HEK293 (cell line): ENCODE results near the gene LHFPL3.

Experiments used
- CTCF ChIA-PET: fragments of 350-600 bp; formaldehyde crosslinking; extraction: SDS; loops from one replicate; lab custom pipeline; 2021; ENCODE audit warnings: antibody characterized with exemption; lab: Yijun Ruan, JAX
- POLR2A ChIA-PET: fragments of 300-600 bp; formaldehyde crosslinking; extraction: SDS; loops from one replicate; lab custom pipeline; 2020; ENCODE audit warnings: antibody characterized with exemption, inconsistent platforms; lab: Yijun Ruan, JAX
- H3K27ac ChIP-seq: fragments of 200-500 bp; sonication (Bioruptor generic); 2 replicates; pipeline ENCODE4 v1.5.1; 2014; ENCODE audit warnings: low read depth, low read length, control low read depth, inconsistent platforms; ENCODE audit errors: extremely low read depth
- H3K36me3 ChIP-seq, 2 experiments: fragments of 200-500 bp in 1 of 2; sonication (Bioruptor generic) in 1 of 2; 1 replicate in 1 of 2; 2 replicates in 1 of 2; pipeline ENCODE4 v1.5.1; 2014 to 2017; ENCODE audit warnings: inconsistent platforms in 2 of 2, low read length in 2 of 2; ENCODE audit not compliant: control insufficient read depth in 2 of 2, insufficient read depth in 1 of 2
- H3K4me1 ChIP-seq: fragments of 200-500 bp; sonication (Bioruptor generic); 2 replicates; pipeline ENCODE4 v1.5.1; 2014; ENCODE audit warnings: mild to moderate bottlenecking, low read length, inconsistent platforms; ENCODE audit not compliant: control insufficient read depth, insufficient read depth
- H3K4me3 ChIP-seq: 2 replicates; pipeline ENCODE4 v1.5.1; 2011; ENCODE audit warnings: low read depth, mild to moderate bottlenecking, control low read depth, low read length, moderate library complexity
- H3K9me3 ChIP-seq: fragments of 200-500 bp; sonication (Bioruptor generic); 2 replicates; pipeline ENCODE4 v1.5.1; 2014; ENCODE audit warnings: low read depth, low read length, inconsistent platforms; ENCODE audit not compliant: control insufficient read depth, insufficient read depth
- HOXC10 ChIP-seq: sonication (generic); formaldehyde crosslinking; IDR thresholded peaks from 2 replicates; pipeline ENCODE4 v1.8.1; 2023; ENCODE audit warnings: mild to moderate bottlenecking, missing genetic modification reagents
- IKZF3 ChIP-seq: fragments of 450-650 bp; IDR thresholded peaks from 2 replicates; pipeline ENCODE4 v1.5.0; 2018; ENCODE audit warnings: missing biosample characterization, mild to moderate bottlenecking, missing genetic modification characterization, moderate library complexity
- KLF8 ChIP-seq: fragments of 450-650 bp; formaldehyde crosslinking; IDR thresholded peaks from 2 replicates; pipeline ENCODE4 v1.5.1; 2016; ENCODE audit warnings: missing biosample characterization, missing genetic modification characterization
- ZBTB48 ChIP-seq: fragments of 450-650 bp; formaldehyde crosslinking; IDR thresholded peaks from 2 replicates; pipeline ENCODE4 v1.5.1; 2016; ENCODE audit warnings: missing biosample characterization, missing genetic modification characterization
- ZEB2 ChIP-seq: fragments of 450-650 bp; formaldehyde crosslinking; IDR thresholded peaks from 2 replicates; pipeline ENCODE4 v1.5.1; 2016; ENCODE audit warnings: missing biosample characterization, missing genetic modification characterization
- ZIC2 ChIP-seq: fragments of 450-650 bp; formaldehyde crosslinking; IDR thresholded peaks from 2 replicates; pipeline ENCODE4 v1.5.1; 2016; ENCODE audit warnings: missing biosample characterization, missing genetic modification characterization
- ZNF157 ChIP-seq: fragments of 450-650 bp; formaldehyde crosslinking; IDR thresholded peaks from 2 replicates; pipeline ENCODE4 v1.5.1; 2016; ENCODE audit warnings: missing biosample characterization, missing genetic modification characterization
- ZNF341 ChIP-seq: fragments of 450-650 bp; formaldehyde crosslinking; IDR thresholded peaks from 2 replicates; pipeline ENCODE4; 2016; ENCODE audit warnings: low read depth, missing biosample characterization, missing genetic modification characterization
- ZNF423 ChIP-seq: fragments of 450-650 bp; formaldehyde crosslinking; IDR thresholded peaks from 2 replicates; pipeline ENCODE4 v1.5.1; 2016; ENCODE audit warnings: missing biosample characterization, missing genetic modification characterization
- ZNF501 ChIP-seq: fragments of 450-650 bp; formaldehyde crosslinking; IDR thresholded peaks from 2 replicates; pipeline ENCODE4 v1.5.1; 2016; ENCODE audit warnings: missing biosample characterization, missing genetic modification characterization
- ZNF514 ChIP-seq: fragments of 450-650 bp; formaldehyde crosslinking; IDR thresholded peaks from 2 replicates; pipeline ENCODE4 v1.5.1; 2016; ENCODE audit warnings: missing biosample characterization, missing genetic modification characterization
- ZNF521 ChIP-seq: fragments of 450-650 bp; formaldehyde crosslinking; IDR thresholded peaks from 2 replicates; pipeline ENCODE4 v1.5.1; 2017; ENCODE audit warnings: missing biosample characterization, mild to moderate bottlenecking, missing genetic modification characterization
- ZNF549 ChIP-seq: fragments of 450-650 bp; IDR thresholded peaks from 2 replicates; pipeline ENCODE4 v1.5.1; 2018; ENCODE audit warnings: missing biosample characterization, missing genetic modification characterization, mild to moderate bottlenecking, inconsistent platforms, moderate library complexity
- ZNF585B ChIP-seq: fragments of 450-650 bp; formaldehyde crosslinking; IDR thresholded peaks from 2 replicates; pipeline ENCODE4 v1.5.1; 2016; ENCODE audit warnings: missing biosample characterization, missing genetic modification characterization
- ZNF623 ChIP-seq: fragments of 450-650 bp; formaldehyde crosslinking; IDR thresholded peaks from 2 replicates; pipeline ENCODE4 v1.5.1; 2016; ENCODE audit warnings: missing biosample characterization, missing genetic modification characterization
- ZNF670 ChIP-seq: fragments of 450-650 bp; formaldehyde crosslinking; IDR thresholded peaks from 2 replicates; pipeline ENCODE4 v1.5.1; 2016; ENCODE audit warnings: missing biosample characterization, missing genetic modification characterization, low read depth
- ZNF768 ChIP-seq: fragments of 450-650 bp; formaldehyde crosslinking; IDR thresholded peaks from 2 replicates; pipeline ENCODE4 v1.5.1; 2018; ENCODE audit warnings: missing biosample characterization, mild to moderate bottlenecking, missing genetic modification characterization
- ZNF830 ChIP-seq: fragments of 450-650 bp; IDR thresholded peaks from 2 replicates; pipeline ENCODE4 v1.5.0; 2018; ENCODE audit warnings: missing biosample characterization, missing genetic modification characterization, low read depth, mild to moderate bottlenecking, moderate library complexity
- TF ChIP-seq, protein P1 (sequence below): fragments of 450-650 bp; formaldehyde crosslinking; conservative IDR thresholded peaks from 2 replicates; pipeline ENCODE4 v1.5.1; 2016; ENCODE audit warnings: low read depth, missing biosample characterization, missing genetic modification characterization
- TF ChIP-seq, protein P2 (sequence below): fragments of 450-650 bp; formaldehyde crosslinking; conservative IDR thresholded peaks from 2 replicates; pipeline ENCODE4 v1.5.1; 2016; ENCODE audit warnings: low read depth, missing biosample characterization, missing genetic modification characterization

LHFPL3 gene

DNA sequence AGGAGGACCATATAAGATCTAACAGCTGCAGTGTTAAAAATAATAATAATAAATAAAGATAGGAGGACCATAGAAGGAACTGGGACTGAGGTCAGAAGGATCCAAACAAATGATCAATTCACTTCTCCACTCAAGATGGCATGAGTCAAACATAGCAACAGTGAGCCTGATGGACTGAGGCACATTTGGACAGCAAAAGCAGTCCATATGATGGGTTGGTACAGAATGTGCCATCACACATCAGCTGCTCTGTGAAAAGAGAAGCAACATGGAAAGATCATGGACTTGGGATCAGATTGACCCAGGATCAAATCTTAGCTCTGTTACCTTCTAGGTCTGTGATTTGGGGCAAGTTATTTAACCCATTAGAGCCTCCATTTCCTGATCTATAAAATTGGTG is 496.7 kb downstream of the LHFPL3 start:
- no peaks in the 10 kb centered on the region for H3K36me3 ChIP-seq
- H3K9me3 ChIP-seq = no peaks in the 10 kb centered on the region
- TF ChIP-seq ZEB2 (tag by site-specific recombination) (no peak), KLF8 (tag by site-specific recombination) (no peak), IKZF3 (no peak), ZNF341 (tag by site-specific recombination) (no peak), ZNF423 (tag by site-specific recombination) (no peak), ZIC2 (tag by site-specific recombination) (no peak), ZNF501 (no peak), ZBTB48 (no peak), HOXC10 (CRISPR knock-in tag) (no peak), ZNF768 (tag by site-specific recombination) (no peak), ZNF585B (tag by site-specific recombination) (no peak), ZNF157 (tag by site-specific recombination) (no peak), ZNF623 (tag by site-specific recombination) (no peak), ZNF514 (tag by site-specific recombination) (no peak), ZNF521 (tag by site-specific recombination) (no peak), ZNF670 (tag by site-specific recombination) (no peak), ZNF549 (tag by site-specific recombination) (no peak), ZNF830 (tag by site-specific recombination) (no peak)
- TF ChIP-seq, protein P1, sequence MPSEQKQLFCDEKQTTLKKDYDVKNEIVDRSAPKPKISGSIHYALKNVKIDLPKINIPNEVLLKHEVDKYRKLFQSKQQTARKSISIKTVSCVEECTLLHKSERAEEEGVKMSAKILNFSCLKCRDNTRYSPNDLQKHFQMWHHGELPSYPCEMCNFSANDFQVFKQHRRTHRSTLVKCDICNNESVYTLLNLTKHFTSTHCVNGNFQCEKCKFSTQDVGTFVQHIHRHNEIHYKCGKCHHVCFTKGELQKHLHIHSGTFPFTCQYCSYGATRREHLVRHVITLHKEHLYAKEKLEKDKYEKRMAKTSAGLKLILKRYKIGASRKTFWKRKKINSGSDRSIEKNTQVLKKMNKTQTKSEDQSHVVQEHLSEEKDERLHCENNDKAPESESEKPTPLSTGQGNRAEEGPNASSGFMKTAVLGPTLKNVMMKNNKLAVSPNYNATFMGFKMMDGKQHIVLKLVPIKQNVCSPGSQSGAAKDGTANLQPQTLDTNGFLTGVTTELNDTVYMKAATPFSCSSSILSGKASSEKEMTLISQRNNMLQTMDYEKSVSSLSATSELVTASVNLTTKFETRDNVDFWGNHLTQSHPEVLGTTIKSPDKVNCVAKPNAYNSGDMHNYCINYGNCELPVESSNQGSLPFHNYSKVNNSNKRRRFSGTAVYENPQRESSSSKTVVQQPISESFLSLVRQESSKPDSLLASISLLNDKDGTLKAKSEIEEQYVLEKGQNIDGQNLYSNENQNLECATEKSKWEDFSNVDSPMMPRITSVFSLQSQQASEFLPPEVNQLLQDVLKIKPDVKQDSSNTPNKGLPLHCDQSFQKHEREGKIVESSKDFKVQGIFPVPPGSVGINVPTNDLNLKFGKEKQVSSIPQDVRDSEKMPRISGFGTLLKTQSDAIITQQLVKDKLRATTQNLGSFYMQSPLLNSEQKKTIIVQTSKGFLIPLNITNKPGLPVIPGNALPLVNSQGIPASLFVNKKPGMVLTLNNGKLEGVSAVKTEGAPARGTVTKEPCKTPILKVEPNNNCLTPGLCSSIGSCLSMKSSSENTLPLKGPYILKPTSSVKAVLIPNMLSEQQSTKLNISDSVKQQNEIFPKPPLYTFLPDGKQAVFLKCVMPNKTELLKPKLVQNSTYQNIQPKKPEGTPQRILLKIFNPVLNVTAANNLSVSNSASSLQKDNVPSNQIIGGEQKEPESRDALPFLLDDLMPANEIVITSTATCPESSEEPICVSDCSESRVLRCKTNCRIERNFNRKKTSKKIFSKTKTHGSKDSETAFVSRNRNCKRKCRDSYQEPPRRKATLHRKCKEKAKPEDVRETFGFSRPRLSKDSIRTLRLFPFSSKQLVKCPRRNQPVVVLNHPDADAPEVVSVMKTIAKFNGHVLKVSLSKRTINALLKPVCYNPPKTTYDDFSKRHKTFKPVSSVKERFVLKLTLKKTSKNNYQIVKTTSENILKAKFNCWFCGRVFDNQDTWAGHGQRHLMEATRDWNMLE (tag by site-specific recombination) = no peak
- TF ChIP-seq, protein P2, sequence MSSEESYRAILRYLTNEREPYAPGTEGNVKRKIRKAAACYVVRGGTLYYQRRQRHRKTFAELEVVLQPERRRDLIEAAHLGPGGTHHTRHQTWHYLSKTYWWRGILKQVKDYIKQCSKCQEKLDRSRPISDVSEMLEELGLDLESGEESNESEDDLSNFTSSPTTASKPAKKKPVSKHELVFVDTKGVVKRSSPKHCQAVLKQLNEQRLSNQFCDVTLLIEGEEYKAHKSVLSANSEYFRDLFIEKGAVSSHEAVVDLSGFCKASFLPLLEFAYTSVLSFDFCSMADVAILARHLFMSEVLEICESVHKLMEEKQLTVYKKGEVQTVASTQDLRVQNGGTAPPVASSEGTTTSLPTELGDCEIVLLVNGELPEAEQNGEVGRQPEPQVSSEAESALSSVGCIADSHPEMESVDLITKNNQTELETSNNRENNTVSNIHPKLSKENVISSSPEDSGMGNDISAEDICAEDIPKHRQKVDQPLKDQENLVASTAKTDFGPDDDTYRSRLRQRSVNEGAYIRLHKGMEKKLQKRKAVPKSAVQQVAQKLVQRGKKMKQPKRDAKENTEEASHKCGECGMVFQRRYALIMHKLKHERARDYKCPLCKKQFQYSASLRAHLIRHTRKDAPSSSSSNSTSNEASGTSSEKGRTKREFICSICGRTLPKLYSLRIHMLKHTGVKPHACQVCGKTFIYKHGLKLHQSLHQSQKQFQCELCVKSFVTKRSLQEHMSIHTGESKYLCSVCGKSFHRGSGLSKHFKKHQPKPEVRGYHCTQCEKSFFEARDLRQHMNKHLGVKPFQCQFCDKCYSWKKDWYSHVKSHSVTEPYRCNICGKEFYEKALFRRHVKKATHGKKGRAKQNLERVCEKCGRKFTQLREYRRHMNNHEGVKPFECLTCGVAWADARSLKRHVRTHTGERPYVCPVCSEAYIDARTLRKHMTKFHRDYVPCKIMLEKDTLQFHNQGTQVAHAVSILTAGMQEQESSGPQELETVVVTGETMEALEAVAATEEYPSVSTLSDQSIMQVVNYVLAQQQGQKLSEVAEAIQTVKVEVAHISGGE (tag by site-specific recombination) = no peak
- TF ChIP-seq, all 188 proteins: peak for 0
- no peak overlapping the region for H3K4me3 ChIP-seq
- ChIA-PET POLR2A (no interaction called here), CTCF (interaction anchor here (0.8 to 0.9 kb wide), 2 partner anchors 12 to 22 kb away, joined by 3 to 4 read pairs; no protein-coding TSS in a partner anchor)
- H3K27ac ChIP-seq = no peak overlapping the region
- no peaks in the 10 kb centered on the region for H3K4me1 ChIP-seq
